ENCODE data around the gene KXD1.

Gene KXD1

DNA sequence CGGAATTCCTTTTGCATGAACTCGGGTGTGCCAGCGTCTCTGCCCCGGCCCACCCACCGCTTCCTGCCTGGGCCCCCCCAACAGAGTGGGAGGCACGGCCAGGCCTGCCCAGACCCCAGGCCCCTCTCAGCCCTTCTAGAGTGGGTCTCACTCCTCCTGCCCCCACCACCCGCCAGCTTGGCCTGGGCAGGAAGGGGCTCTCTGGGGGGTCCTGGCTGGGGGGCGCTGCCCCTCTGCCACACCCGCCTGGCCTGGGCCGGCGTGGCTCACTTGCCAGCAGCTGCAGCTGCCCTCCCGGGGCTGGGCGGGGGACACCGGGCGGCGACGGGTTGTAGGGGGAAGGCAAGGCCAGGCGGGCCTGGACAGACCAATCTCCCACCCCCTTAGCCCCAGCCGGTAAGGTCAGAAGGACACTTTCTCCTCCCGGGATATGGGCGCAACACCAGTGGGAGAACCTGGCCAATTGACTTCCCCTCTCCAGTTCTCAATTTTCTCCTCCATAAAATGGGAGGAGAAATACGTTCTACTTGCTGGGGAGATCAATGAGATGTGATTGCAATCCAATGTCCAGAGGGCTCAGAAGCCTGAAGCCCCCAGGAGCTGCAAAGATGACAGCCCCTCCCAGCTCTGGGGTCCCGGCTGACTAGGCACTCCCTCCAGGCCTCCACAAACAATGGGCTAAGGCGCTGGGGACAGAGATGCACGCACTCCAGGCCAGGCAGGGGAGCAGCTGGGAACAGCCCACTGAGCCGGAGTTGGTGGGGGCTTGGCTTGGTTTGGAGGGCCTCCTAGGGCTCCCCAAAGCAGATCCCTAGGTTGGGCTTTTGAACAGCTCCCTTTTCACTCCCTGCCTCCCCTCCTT lies 46.5 kb downstream of the KXD1 start:
- DNase-seq = no peak

DNA sequence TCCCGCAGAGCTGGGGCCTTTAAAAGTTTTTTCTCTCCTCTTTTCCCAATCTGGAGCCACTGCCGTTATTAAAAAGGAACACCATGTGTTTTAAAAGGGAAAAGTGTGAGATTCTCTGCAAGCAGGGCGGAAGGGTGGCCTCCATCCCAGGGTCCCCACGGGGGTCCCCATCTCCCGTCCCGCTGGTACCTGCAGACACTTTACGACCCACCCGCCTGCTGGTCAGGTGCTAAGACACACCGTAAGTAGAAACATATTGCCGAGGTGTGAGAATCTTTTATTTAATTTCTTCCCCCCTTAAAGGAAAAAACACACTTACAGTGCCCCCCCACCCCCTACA lies 47.1 kb downstream of the KXD1 start:
- DNase-seq = no peak

DNA sequence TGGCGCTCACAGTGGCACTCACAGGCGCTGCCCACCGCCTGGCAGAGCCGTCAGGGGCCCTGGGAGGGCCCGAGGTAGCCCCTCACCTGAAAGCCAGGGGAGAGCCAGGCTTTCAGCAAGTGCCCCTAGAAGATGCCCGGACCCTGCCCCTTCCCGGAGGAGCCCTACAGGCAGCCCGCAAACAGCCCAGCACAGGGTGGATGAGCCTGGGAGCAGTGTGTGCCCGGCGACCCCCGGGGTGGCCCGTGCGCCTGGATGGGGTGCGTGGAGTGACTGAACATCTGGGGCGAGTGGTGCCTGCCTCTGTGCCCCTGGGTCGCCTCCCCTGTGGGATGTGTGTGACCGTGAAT lies 47.5 kb downstream of the KXD1 start:
- DNase-seq = no peak

DNA sequence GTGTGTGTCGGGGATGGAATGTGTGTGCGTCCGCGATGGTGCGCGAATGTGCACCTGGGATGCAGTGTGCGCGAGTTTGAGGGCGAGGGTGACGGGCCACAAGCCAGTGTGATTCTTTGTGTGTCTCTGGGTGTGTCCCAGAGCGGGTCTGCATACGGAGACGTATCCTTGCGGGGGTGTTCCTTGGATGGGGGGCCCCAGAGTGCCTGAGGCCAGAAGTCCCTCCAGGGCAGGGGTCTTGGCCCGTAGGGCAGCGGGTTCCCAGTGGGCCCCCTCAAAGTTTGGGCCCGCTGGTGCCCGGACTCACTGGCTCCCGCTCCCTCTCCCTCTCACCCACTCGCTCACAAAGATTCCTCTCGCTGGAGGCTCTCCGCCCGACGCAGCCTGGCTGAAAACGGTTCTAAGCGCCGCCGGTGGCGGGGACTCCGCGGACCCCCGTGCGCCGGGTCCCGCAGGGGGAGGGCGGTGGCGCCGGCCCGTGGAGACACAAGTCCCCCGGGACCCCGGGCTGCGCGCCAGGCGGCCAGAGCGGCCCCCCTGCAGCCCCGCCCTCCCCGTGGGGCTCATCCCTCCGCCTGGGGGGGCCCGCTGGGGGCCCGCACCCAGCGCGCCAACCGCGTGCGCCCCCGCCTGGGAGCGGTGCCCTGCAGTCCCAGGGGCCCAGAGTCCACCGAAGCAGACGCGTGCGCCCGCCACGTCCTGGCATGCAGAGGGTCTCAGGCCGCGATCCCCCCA lies 48.0 kb downstream of the KXD1 start:
- DNase-seq = no peak

DNA sequence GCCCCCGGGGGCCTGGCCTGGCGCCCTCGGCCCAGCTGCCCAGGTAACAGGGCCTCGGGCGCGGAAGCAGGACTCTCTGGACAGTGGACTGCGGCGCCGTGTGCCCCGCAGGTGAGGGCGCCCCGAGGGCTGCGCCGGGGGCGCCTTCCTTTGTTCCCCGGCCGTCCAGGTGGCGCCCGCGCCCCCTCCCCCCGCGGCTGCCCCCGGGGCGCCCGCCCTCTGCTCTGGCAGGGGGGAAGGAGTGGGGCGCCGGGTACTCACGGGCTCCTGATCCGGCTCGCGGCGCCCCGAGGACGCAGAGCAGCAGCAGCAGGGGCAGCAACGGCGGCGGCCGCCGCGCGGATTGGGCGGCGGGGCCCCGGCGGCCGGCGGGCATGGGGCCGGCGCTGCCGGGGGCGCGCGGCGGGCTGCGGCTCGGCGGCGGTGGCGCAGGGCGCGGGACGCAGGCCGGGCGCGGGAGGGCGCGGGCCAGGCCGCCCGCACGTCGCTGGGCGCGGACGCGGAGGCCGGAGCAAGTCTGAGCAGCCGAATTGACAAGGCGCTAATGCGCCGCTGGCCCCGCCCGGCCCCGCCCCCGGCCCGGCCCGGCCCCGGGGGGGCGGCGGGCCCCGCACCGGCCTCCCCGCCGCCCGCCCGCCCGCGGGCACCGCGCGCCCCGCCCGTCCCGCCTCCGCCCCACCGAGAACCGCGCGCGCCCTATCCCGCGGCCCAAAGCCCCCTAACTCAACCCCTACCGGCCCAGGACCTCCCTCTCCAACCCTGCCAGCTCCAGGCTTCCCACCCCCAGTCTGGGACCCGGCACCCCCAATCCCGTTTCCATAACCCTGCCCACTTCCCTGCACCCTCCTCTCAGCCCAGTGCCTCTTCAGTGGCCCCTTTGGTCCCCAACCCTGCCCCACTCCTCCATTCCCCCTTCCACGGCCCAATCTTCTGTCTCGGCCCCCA lies 48.9 kb downstream of the KXD1 start, which contains the start of gene CRLF1:
Gene CRLF1 (minus strand): TSS at position 519 of the 945 bp plus-strand sequence. CDS start 143 bp downstream, at position 376.
- no peak for DNase-seq

DNA sequence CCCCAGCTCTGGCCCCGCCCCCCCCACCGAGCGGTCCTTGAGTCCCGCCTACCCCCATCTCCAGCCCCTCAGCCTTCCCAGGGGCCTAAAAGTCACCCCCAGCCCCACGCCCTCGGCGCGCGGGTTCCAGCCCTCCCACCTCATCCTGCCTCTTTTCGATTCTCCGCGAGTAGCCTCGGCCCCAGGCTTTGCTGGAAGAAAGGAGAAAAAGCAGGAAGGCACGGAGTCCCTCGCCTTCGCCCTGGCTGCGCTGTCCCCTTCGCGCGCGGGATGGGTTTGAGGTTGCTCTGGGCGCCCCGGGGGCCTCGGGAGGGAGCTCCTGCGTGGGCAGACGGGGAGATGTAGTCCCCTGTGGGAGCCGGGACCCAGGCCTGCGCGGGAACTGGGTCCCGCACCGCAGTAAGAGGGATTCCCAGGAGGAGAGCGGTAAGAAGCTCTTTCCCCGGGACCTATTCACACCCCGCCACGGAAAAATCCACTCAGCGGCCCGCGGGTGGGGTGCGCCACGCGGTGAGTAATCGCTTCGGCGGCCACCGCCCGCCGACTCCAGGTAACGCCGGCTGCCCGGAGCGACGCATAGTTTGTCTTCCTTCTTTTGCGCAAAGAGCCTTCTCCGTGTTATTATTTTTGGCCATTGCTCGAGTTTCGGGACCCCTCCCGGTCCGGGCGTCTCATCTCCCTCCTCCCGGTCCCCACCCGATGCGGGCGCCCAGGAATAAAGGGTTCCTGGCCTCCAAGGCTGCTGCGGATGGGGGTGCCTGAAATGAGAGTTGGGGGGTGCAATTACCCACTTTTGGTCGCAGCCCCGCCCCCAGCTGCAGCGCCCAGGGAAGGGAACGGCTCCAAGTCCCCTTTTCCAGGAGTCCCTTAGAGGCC lies 49.8 kb downstream of the KXD1 start:
- DNase-seq = no peak

DNA sequence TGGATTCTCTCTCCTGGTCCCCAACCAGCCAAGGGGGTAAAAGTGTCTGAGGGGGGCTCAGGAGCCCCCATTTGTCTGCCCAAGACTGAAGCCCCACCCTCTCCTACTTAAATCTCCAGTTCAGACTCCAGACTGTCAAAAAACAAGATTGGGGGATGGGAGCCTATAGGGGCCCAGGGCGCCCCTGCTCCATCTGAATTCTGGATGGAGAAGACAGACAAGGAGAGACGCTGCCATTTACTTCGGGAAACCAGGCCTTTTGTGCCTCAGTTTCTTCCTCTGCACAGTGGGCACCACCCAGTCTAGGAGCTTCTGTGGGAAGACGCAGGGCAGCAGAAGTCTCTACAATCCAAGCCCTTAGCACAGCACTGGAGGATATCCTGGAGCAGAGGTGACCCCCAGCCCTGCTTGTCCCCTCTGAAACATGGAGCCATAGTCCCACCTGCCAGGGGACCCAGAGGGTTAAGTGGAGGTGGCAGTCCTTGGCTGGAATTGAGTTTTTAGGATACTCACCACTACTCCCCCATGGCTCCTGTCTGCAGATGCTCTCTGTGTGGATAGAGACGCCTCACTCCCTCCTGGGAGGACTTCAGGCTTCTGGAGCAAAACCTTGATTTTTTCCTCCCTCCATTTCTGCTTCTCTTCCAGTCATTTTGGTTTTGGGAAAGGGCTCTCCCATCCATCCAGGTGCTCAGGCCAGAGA lies 50.6 kb downstream of the KXD1 start:
- DNase-seq = no peak

DNA sequence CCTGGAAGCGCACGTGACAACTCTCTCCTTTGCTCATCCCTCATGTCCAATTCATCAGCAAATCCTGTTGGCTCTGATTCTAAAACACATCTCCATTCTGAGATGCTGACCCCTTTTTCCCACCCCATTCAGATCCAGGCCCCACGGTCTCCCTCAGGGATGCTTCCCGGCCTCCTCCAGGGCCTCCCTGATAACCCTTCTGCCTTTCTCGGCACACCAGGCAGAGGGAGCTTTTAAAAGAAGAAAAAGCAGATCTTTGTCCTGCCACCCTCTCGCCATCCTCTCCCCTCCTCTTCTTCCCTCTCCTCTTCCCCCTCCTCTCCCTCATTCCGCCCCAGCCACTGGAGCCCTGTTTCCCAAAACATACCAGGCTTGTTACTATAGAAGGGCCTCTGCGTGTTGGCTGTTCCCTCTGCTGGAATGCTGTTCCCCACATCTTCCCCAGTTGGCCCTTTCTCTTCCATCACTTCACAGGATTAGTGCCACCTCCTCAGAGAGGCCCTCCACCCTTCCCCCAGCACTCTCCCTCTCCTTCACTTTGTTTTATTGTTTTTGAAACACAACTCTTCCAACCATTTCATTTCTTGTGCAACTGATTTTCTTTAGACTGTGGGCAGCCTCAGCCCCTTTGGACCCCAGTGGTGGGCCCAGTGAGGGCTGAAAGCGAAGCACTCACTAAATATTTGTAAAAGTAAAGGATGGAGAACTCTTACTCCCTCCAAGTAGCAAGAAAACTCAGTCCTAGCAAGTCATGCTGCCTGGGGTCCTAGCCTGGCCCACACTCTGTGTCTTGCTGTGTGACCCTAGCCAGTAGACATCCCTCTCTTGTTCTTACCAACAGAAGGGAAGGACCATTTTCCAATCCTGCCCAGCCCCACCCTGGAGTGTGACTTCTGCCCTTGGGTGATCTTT lies 51.4 kb downstream of the KXD1 start:
- no peak for DNase-seq

DNA sequence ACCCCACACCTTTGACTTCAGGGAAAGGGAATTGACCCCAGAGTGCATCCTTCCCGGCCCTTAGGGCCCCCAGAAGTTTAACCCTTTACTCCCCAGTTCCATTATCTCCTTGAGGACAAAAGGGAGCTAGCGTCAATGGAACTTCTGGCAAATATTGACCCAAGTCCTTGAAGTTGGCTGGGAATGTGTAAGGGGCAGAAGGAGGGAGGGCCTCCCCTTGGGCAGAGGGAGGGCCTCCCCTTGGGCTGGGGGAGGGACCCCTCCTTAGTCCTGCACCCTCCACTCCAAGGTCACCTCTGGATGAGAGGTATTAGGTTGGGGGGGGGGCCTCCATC lies 52.0 kb downstream of the KXD1 start:
- no peak for DNase-seq

DNA sequence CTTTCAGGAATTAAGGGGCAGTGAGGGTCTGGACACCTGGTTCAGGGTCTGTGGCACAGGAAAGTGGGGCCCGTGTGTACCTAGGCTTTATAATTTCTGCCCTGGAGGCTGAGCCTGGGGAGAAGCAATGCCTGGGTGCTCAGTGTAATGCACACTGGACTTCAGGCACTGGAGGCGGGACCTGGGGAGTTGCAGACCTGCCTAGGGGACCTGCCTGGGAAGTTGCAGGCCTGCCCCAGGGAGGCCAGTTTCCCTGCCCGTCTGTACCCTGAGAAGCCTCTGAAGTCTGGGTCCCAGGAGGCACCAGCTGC lies 52.5 kb downstream of the KXD1 start:
- DNase-seq = no peak

DNA sequence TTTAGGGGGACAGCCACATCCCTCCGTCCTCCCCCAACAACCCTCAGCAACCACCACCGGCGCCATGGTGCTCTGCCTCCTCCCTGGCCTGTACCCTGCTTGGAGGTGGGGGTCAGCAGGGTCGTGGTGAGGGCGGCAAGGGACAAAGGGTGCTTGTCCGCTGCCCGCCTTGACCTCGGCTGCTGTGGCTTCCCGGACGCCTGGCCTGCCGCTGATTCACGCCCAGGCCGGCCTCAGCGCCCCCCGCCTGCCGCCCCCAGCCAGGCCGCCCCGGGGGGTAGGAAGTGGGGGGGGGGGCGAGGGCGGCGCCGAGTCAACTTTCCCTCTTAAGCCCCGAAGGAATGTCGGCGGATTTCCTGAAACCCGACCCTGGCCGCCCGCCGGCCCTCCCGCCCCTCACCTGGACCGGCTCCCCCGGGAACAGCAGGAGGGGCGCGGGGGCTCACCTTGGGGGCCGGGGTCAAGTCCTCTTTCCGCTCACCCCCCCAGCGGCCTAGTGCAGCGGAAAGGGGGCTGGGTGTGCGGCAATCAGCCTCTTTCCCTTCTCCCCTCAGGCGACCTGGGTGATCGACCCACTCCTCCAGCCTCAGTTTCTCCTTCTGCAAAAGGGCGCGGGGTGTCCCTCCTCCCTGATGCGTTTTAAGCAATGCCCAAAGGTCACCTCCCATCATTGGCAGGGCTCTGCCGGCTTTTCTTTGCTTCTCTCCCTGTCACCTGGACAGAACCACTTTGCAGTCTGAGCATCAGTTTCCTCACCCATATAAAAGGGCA lies 53.1 kb downstream of the KXD1 start:
- no peak for DNase-seq

DNA sequence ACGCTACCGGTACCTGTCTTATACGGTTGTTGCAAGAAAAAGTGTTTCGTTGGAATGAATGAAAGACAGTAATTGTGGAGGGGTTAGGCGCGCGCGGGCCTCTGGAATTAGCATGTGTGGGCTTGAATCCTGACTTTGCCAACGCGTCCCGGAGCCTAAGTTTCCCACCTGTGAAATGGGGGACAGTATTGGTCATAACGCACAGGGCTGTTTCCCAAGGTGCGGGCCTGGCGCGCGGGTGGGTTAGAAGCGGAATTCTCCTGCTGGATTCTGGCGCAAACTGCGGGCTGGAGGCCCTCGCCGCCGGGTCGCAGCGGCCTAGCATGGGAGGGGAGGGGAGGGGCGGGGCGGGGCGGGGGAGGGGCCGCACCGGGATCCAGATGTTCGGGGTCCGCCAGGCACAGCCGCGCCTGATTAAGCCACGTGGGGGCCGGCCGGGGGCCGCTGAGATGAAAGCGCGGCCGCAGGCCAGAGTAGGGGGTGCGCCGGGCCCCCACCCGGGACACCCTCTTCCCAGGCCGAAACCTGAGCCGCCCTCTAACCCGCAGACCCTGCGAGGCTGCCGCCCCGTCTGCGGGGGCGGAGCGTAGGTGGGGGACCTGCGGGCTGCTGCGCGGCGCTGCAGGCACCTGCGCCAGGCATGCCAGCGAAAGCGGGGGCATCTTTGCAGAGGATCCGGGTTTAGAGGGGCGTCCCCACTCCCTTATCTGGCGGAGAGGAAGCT lies 53.8 kb downstream of the KXD1 start:
- no peak for DNase-seq

DNA sequence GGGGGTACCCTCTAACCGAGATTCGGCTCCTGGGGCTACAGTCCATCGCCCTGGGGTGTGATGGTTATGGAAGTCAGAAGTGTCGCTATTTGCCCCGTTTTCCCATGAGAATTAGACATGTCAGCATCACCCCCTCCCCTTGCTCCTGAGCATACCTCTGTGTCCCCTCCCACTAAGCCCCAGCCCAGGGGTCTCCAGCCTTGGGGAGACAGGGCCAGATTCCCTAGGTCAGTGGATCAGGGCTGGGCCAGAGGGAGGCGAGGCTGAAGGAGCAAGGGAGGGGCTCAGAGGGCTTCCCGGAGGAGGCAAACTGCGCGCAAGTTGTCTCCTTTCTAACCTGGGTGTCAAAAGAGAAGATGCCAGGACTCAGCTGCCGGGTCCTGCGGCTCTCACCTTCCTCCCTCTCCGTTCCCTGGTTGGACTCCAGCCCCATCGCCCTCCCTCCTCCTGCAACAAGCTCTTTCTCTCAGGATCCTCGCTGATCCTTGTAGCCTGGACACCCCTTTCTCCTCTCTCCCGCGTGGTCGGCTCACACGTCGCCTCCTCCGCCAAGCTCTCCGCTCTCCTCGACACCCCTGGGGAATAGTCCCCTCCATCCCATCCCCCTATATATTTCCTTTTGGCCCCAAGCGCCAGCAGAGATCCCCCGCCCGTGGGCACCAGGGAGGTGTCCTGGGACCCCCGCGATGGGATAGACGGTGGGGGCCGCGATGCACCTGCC lies 54.5 kb downstream of the KXD1 start:
- no peak for DNase-seq

DNA sequence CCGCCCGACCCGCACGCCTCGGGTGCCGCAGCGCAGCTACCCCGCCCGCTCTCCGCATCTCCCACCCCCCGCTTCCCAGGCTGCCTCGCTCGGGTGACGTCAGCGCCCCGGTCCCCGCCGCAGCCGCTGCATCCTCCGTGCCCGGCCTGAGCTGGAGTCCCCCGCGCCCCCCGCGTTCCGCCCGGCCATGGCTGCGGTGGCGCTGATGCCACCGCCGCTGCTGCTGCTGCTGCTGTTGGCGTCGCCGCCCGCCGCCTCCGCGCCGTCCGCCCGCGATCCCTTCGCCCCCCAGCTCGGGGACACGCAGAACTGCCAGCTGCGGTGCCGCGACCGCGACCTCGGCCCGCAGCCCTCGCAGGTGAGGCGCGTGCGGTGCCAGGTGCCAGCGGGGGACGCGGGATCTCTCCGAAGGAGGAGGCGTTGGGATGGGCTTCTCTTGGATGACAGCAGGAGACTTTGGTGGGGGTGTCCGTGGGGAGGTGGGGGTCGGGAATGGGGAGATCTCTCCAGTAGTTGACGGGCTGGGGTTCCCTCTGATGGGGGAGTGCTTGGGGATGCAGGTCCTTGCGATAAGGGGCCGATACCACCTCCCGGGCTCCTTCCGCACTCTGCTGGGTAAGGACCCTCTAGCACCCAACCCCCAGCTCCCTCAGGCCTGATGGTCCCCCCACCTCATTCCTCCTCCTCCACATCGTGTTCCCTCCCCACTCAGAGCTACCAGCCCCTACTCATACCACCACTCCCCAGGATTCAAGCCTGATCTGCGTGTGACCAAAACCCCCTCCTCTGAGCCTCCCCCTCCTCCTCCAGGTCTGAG lies 55.3 kb downstream of the KXD1 start, which contains the start of gene TMEM59L:
Gene TMEM59L (plus strand): TSS at position 99 of the 817 bp plus-strand sequence. CDS start 89 bp downstream, at position 188.
- DNase-seq = no peak

DNA sequence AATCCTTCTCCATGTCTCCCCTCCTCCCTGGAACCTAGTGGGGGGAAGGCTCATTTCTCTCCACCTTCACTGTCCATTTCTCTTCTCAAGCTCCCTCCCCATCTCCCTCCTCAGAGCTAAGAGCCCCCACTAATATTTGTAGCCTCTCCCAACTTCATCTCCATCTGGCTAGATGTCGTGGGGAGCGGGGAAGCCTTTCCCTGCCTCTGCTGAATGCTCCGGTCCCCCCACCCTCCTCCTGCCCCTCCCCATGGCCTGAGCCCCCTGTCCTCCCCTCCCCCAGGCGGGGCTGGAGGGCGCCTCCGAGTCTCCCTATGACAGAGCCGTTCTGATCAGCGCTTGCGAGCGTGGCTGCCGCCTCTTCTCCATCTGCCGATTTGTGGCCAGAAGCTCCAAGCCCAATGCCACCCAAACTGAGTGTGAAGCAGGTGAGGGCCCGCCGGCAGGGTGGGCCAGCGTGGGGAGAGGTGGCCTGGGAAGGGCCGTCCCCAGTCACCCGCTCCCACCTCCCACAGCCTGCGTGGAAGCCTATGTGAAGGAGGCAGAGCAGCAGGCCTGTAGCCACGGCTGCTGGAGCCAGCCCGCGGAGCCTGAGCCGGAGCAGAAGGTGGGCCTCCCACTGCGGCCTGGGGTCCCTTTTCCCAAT lies 56.0 kb downstream of the KXD1 start:
- no peak for DNase-seq

DNA sequence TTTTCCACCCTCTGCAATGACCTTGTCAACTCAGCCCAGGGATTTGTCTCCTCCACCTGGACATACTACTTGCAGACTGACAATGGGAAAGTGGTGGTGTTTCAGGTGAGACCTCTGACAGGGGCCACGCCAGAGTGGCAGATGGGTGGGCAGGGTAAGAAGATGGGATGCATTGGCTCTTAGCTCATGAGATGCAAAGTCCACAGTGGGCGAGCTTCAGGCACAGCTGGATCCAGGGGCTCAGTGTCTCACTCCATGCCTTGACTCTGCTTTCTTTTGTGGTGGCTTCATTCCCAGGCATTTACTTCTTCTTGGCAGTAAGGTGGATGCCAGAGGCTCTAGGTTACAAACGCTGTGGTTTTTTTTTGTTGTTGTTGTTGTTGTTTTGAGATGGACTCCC lies 58.4 kb downstream of the KXD1 start:
- no peak for DNase-seq

DNA sequence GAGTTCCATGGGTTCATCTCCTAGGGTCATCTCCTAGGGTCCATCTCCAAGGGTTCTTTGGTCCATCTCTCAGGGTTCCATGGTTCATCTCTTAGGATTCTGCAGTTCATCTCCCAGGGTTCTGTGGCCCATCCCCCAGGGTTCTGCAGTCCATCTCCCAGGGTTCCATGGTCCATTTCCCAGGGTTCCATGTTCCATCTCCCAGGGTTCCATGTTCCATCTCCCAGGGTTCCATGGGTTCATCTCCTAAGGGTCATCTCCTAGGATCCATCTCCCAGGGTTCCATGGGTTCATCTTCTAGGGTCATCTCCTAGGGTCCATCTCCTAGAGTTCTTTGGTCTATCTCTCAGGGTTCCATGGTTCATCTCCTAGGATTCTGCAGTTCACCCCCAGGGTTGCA lies 59.9 kb downstream of the KXD1 start:
- DNase-seq = no peak

Measured in stimulated activated CD4-positive, alpha-beta T cell treated with anti-CD3 and anti-CD28 coated beads, Interleukin-2, amount 100 ng/mL, for 48 hours (primary cell).